Measurements from ENCODE around the gene OLFML2B.

DNA sequence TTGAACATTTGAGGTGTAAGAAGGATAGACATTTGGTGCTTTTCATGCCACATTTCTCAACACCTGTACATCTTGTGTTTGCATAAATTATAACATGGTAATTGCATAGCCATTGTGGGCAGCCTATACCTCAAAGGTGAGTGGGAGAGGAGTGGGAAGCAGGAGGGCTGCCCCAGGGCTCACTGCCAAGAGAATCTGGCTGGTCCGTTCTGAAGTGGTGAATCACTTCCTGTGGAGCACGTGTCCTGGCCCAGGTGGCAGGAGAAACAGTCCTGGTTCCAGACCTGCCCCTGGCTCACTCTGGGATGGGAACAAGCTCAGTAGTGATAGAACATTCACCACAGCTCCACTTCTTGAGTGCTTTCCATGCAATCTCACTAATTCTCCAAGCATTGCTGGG lies 11.6 kb upstream of the OLFML2B start:
- TF ChIP-seq, protein P1, sequence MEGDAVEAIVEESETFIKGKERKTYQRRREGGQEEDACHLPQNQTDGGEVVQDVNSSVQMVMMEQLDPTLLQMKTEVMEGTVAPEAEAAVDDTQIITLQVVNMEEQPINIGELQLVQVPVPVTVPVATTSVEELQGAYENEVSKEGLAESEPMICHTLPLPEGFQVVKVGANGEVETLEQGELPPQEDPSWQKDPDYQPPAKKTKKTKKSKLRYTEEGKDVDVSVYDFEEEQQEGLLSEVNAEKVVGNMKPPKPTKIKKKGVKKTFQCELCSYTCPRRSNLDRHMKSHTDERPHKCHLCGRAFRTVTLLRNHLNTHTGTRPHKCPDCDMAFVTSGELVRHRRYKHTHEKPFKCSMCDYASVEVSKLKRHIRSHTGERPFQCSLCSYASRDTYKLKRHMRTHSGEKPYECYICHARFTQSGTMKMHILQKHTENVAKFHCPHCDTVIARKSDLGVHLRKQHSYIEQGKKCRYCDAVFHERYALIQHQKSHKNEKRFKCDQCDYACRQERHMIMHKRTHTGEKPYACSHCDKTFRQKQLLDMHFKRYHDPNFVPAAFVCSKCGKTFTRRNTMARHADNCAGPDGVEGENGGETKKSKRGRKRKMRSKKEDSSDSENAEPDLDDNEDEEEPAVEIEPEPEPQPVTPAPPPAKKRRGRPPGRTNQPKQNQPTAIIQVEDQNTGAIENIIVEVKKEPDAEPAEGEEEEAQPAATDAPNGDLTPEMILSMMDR (IDR thresholded peaks at IDR 0.05) = no peak
- no peak for TF ChIP-seq EP300 (IDR thresholded peaks at IDR 0.05)
- no peak for TF ChIP-seq POLR2AphosphoS5 (IDR thresholded peaks at IDR 0.05)
